Ramos (cell line): ENCODE measurements around the gene PPARG.
"Not testable (repeated sequence)": the region's sequence is repeated elsewhere in the genome, so short reads cannot be mapped to it uniquely, and the experiment has no call there.

Experiments used
- in situ Hi-C: fragments of 300-500 bp; cut with MboI; formaldehyde crosslinking; loops from one replicate; pipeline ENCODE4 v1.14.3; 2022; ENCODE audit warnings: low sequenced_read_pairs; ENCODE audit not compliant: unreplicated experiment

PPARG gene

DNA sequence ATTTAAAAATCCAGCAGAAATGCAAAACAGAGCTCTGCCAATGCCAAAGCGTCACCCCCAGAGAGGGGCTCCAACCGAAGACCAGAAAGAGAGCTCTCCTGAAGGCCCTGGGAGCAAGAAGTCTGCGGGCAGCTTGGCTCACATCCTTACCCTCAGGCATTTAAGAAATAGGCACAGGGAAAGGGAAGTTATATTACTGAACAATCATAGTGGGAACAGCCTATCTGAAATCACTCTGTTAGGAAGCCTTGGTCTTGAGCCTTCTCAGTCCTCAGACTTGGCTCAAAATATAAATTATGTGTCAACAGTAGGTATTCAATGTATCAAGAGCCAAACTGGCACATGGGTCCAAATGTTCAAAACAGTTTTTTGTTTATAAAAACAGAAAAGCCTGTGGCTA, 10.3 kb upstream of the PPARG start:
- in situ Hi-C loops: no loop called here

GRCh38 chr3:12279591-12280326, 9.1 kb upstream of the PPARG start:
- in situ Hi-C loops: no loop called here

DNA sequence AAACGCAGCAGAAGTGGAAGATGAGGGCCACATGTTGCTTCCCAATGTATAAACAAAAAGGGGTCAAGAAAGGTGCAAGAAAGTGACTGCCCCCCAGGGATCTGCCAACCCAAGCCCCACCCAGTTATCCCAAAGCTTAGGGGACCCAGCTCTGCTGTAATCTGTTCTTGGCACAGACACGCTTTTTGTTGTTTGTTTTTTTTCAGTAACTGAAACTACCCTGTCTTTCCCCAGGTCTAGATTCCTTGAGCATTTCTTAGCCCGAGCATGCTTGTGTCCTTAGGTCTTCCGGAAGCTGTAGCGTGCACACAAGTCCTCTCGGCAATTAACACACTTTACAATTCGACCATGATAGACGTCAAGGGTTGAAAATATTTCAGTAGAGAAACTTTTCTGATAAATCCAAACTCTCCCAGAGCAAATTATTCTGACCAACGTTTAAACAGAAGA, 8.5 kb upstream of the PPARG start:
- in situ Hi-C loops: no loop called here

DNA sequence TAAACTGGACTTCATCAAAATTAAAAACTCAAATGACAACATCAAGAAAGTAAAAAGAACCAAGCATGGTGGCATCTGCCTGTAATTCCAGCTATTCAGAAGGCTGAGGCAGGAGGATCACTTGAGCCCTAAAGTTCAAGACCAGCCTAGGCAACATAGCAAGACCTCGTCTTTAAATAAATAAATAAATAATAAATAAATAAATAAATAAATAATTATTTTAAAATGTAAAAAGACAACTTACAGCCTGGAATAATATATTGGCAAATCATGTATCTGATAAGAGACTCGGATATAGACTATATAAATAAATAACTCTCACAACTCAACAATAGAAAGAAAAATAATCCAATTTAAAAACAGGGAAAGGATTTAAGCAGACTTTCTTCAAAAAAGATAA, 4.3 kb upstream of the PPARG start:
- in situ Hi-C loops: no loop called here

- in situ Hi-C loops: no loop called here
These were observed 3.8 kb upstream of the PPARG start for GRCh38 chr3:12285003-12285555.

- in situ Hi-C loops: not testable (repeated sequence)
These were observed 3.1 kb upstream of the PPARG start for GRCh38 chr3:12285779-12286178.

GRCh38 chr3:12286504-12286903, 2.4 kb upstream of the PPARG start:
- in situ Hi-C loops: no loop called here

DNA sequence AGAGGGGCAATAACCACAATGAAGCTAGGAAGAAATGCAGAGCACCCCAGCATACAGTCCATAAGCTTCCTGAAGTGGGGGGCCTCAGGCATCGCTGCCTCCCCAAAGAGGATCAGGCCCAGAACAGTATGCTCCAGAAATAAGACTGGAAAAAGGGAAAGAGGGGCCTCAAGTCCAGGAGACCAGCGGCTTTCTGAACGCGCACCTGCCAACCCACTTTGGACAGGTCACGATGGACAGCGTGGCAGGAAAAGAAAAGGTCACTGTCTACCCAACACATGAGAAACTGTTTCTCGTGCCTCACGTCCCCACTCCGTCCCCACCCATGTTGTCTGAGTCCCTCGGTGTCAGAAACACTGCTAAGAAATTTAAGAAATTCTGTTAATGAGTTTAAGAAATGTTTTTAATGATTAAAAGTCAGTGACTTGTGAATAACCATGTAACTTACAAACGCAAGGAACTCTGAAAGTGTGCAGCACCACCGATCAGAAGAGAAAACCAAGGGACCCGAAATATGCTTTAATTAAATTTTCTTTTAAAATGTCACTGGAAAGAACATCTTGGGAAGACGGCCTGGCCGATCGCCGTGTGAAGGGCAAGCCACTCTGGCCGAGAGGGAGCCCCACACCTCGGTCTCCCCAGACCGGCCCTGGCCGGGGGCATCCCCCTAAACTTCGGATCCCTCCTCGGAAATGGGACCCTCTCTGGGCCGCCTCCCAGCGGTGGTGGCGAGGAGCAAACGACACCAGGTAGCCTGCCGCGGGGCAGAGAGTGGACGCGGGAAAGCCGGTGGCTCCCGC, 1.7 kb upstream of the PPARG start:
- in situ Hi-C loops: no loop called here

DNA sequence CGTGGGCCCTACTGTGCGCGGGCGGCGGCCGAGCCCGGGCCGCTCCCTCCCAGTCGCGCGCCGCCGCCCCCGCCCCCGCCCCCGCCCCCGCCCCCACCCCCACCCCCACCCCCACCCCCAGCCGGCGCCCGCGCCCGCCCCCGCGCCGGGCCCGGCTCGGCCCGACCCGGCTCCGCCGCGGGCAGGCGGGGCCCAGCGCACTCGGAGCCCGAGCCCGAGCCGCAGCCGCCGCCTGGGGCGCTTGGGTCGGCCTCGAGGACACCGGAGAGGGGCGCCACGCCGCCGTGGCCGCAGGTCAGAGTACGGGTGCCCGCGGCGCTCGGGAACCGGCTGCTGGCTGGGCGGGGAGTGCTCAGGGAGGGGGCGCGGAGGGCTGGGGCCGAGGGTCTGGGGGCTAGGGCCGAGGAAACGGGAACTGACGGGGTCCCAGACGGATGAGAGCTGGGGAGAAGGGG, 1.1 kb upstream of the PPARG start:
- in situ Hi-C loops: no loop called here

DNA sequence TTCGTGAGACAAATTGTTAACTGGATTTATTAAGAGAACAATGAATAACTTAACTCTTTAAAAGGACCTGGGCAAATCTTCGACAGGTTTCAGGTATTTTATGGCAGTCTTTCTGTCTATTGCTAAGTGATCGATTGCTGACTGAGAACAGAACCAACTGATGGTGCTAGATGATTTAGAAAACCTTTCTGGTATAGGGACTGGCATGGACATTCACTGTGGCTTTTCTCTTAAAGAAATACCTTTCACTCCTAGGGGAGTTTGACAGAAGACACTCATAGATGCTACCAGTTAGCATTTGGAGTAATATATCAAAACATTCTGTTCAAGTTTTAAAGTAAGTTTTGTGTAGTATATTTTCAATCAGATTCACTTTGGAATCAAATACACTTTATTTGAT, 654 bp downstream of the PPARG start:
- in situ Hi-C loops: no loop called here

- in situ Hi-C loops: no loop called here
These were observed 3.9 kb downstream of the PPARG start for GRCh38 chr3:12292770-12293169.

- in situ Hi-C loops: no loop called here
These were observed 6.2 kb downstream of the PPARG start for GRCh38 chr3:12294885-12295580.

GRCh38 chr3:12296511-12296910, 7.6 kb downstream of the PPARG start:
- in situ Hi-C loops: no loop called here

- in situ Hi-C loops: no loop called here
These were observed 10.2 kb downstream of the PPARG start for GRCh38 chr3:12299026-12299425.

DNA sequence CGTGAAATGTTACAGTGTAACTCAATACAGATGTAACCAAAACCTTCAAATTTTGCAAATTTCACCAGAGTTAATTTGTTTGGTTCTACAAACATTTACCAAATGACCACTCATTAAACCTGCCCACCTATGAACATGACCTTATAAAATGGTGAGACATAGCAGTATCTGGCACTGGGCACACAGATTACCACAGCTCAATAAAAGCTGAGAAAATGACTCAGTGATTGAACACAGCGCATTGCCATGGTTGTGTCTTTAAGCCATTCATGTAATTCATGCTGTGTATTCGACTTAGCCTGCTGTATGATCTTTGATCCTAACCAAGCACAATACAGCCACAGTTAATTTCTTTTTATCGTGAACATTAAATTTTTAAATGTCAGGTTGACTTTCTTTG, 11.3 kb downstream of the PPARG start:
- in situ Hi-C loops: no loop called here

GRCh38 chr3:12301031-12301430, 12.2 kb downstream of the PPARG start:
- in situ Hi-C loops: no loop called here

GRCh38 chr3:12301513-12301912, 12.6 kb downstream of the PPARG start:
- in situ Hi-C loops: no loop called here

GRCh38 chr3:12302564-12302963, 13.7 kb downstream of the PPARG start:
- in situ Hi-C loops: no loop called here

DNA sequence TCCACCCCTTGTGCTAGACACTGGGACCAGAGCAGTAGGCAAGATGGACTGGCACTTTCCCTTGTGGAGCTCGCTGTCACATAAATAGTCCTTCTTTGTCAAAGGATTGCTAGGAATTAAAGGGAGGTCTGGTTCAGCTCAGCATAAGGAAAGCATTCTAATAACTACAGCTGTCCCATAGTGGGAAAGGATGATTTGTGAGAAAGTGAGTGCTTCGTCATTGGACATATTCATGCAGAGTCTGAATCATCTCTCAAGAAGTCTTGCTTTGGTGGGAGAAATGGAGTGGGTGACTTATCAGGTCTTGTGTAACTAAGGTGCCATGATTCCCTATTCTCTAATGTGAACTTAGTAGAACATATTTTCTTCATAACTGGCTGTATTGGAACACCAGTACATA, 14.7 kb downstream of the PPARG start:
- in situ Hi-C loops: no loop called here

DNA sequence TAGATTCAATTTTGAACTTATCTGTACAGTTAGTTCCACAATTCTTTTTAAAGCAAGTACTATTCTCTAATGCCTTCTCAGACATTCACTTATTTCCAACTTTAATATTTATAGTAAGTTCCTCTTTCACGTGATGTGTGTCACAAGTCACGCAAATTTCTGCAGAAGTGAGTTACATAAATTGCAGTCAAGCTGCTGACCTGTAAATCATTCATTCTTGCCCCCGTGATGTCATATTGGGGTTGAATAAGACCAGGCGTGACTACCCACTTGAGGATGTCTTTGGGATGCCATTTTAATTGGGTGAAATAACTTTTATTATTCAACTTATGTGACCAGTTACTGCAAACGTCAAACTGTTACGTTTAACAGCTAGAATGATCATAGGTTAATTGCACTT, 15.1 kb downstream of the PPARG start:
- in situ Hi-C loops: no loop called here

DNA sequence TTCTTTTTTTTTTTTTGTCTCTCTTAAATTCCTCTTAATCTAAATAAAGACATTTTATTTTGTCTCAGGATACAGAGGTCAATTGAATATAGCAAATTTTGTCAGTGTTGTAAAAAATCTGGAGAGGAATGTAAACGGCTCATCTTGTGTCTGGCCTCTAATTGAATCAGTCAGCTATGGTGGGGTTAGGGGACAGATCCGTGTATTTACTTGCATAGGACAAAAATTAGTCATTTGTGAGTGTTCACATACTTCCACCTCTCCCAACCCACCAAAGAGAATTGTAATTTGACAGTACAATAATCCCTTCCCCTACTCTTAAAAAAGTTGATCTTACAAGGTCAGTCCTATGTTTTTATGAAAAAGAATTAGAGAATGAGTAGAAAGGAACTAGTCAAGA, 18.3 kb downstream of the PPARG start:
- in situ Hi-C loops: no loop called here
